Fibroblast of mammary gland (primary cell): ENCODE results near the gene FSCN2.
A peak's percentile ranks its signal among the peaks of the same experiment; 100 is the strongest.

Experiments used
- DNase-seq: peaks from one replicate; pipeline ENCODE4 v3.0.0-alpha.2; 2010; ENCODE audit warnings: low read depth
- H3K4me3 ChIP-seq: 2 replicates; pipeline ENCODE4 v1.5.1; 2011; ENCODE audit warnings: low read depth, mild to moderate bottlenecking, low read length, moderate library complexity; ENCODE audit not compliant: control insufficient read depth
- CTCF ChIP-seq: conservative IDR thresholded peaks from 2 replicates; pipeline ENCODE4 v1.5.1; 2011; ENCODE audit warnings: low read depth, low read length, inconsistent platforms; ENCODE audit not compliant: control insufficient read depth, insufficient read depth

Gene FSCN2

GRCh38 chr17:81550285-81550684 lies 22.1 kb downstream of the FSCN2 start:
- no peak for TF ChIP-seq CTCF
- no peak overlapping the region for H3K4me3 ChIP-seq
- no peak for DNase-seq

DNA sequence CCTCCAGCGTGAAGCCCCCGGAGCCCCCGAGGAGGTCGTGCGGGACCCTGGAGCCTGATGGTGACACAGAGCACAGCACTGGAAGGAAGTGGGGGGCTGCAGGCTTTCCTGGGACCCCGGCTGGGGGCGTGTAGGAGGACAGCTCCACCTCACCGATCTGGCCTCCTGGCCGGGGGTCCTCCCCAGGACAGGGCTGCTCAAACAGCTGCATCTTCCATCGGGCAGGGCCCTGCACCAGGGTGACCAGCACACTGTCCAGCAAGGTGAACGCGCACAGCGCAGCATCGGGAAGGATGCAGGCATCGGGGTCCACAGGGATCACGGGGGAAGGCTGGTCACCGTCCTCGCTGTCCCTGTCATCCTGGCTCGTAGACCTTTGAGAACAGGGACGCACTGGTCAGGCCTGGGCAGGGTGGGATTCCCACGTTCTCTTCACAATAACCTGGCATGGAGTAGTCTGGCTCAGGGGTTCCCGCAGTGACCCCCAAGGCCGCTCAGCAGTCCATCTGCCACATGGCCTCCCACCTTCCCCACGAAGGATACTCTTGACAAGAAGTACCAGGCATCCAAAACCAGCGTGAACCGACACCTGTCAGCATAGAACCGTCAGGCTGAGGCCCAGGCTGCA lies 22.8 kb downstream of the FSCN2 start:
- H3K4me3 ChIP-seq: peak overlapping the region; percentile 78
- DNase-seq: no peak
- no peak for TF ChIP-seq CTCF

- peak; percentile 44 for DNase-seq
- TF ChIP-seq CTCF: no peak
- H3K4me3 ChIP-seq: peak overlapping the region; percentile 78
Measured at GRCh38 chr17:81551458-81552243, 23.5 kb downstream of the FSCN2 start.

DNA sequence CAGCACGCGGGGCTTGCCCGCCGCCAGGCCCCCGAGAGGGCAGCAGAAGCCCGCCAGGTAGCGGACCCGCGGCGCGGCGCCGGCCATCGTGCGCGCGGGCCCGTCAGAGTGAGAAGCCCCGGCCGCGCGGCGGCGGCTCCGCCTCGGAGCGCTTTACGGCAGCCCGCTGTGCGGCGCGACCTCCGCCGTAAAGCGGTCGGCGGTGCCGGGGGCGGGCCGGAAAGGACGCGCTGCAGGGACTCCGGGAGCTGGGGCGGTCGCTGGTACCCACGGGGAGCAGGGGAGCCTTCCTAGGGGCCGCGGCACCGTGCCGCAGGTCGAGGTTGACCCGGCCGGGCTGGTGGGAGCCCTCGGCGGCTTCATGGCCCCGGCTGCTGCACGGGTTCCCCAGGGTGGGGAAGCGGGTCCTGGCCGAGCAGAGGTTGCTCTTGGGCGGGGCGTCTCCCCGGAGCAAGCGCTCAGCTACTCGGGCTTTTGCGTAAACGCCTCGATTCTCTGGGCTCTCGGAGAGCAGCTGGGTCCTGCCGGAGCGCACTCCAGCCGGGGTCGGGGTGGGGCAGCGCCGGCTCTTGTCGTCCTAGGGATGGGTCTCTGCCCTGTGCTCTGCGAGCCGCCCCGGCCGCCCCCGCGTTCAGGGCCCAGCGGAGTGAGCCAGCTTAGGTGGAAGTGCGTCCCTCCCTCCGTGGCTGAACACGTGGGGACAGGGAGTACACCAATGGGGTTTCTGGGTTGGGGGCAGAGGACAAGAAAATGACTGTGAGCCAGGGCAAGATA lies 24.3 kb downstream of the FSCN2 start, which contains the start of gene FAAP100:
Gene FAAP100, minus strand, starts transcription at position 110 of the 774 bp plus-strand sequence. Its CDS starts 23 bp downstream, at position 87.
- peak within 1 kb of the TSS; percentile 78 for H3K4me3 ChIP-seq
- no peak for TF ChIP-seq CTCF
- DNase-seq: peak; percentile 66

GRCh38 chr17:81553018-81553615 lies 24.9 kb downstream of the FSCN2 start:
- DNase-seq: peak; percentile 73
- peak overlapping the region; percentile 78 for H3K4me3 ChIP-seq
- no peak for TF ChIP-seq CTCF

- peak; percentile 99 for DNase-seq
- H3K4me3 ChIP-seq: peak overlapping the region; percentile 78
- TF ChIP-seq CTCF: no peak
Measured at GRCh38 chr17:81553616-81554181, 25.5 kb downstream of the FSCN2 start.
